K562 (cell line): ENCODE data around the gene IDH2. TPM values are rescaled to one million over a fixed set of nuclear protein-coding genes. Genes with fewer than 3 reads are reported as not detected.

ENCODE experiments used
- GATAD2B ChIP-seq: fragments of 450-650 bp; IDR thresholded peaks from 2 replicates; pipeline ENCODE4 v1.6.1; 2017; ENCODE audit warnings: mild to moderate bottlenecking, borderline replicate concordance
- HNRNPH1 ChIP-seq: fragments of 200-400 bp; formaldehyde crosslinking; optimal IDR thresholded peaks from 2 replicates; pipeline ENCODE3; 2017; ENCODE audit warnings: low read depth, mild to moderate bottlenecking, low read length, moderate library complexity
- KHSRP ChIP-seq: fragments of 450-650 bp; IDR thresholded peaks from 2 replicates; pipeline ENCODE4 v1.6.1; 2017
- RBM34 ChIP-seq: fragments of 200-400 bp; formaldehyde crosslinking; IDR thresholded peaks from 2 replicates; pipeline ENCODE4 v1.6.1; 2018; ENCODE audit warnings: low read length, borderline replicate concordance; ENCODE audit not compliant: insufficient read depth
- SMC3 ChIP-seq: conservative IDR thresholded peaks from 2 replicates; pipeline ENCODE4 v1.6.1; 2011; ENCODE audit warnings: low read depth, low read length, improper control_type of control experiment; ENCODE audit not compliant: insufficient read depth
- ZNF507 ChIP-seq: conservative IDR thresholded peaks from 2 replicates; pipeline ENCODE4 v1.6.1; 2017; ENCODE audit warnings: missing genetic modification characterization, missing compliant biosample characterization
- polyA plus RNA-seq, 8 experiments: library from polyadenylated mRNA; depleted of rRNA in 4 of 8; stranded (reverse) in 5 of 8; unstranded in 3 of 8; fragments of >200 nt; fragmentation: Nextera tagmentation in 2 of 8; fragmentation: Illumina TruSeq in 1 of 8; extraction: Ambion mirVana in 2 of 8; extraction: Trizol in 1 of 8; gene quantifications; 2 replicates each; pipeline versions ENCODE4 v1.2.1 to v1.2.3, GENCODE V29; 2011 to 2014; ENCODE audit warnings: inconsistent platforms in 1 of 8, missing spikeins in 1 of 8
- total RNA-seq, 7 experiments: library from RNA; depleted of rRNA in 6 of 7; stranded (reverse); fragments of >200 nt in 6 of 7; fragmentation: Illumina TruSeq in 2 of 7; extraction: Trizol in 2 of 7; gene quantifications; 2 replicates each; pipeline versions ENCODE4 v1.2.1 to v1.2.3, GENCODE V29; 2011 to 2021; ENCODE audit warnings: low replicate concordance in 1 of 7
- TF ChIP-seq, protein P1 (sequence below): fragments of 200-800 bp; sonication (Bioruptor generic); IDR thresholded peaks from 2 replicates; pipeline ENCODE4 v1.6.1; 2017; ENCODE audit warnings: missing genetic modification characterization, missing compliant biosample characterization
- TF ChIP-seq, protein P2 (sequence below): sonication (generic); formaldehyde crosslinking; IDR thresholded peaks from 2 replicates; pipeline ENCODE4 v1.8.1; 2022; ENCODE audit warnings: missing genetic modification reagents
- TF ChIP-seq, protein P3 (sequence below): fragments of 450-650 bp; IDR thresholded peaks from 2 replicates; pipeline ENCODE4 v1.6.1; 2017; ENCODE audit warnings: antibody characterized with exemption, mild to moderate bottlenecking
- TF ChIP-seq, protein P4 (sequence below): sonication (generic); formaldehyde crosslinking; IDR thresholded peaks from 2 replicates; pipeline ENCODE4 v1.8.1; 2023; ENCODE audit warnings: mild to moderate bottlenecking, missing genetic modification reagents
- TF ChIP-seq, protein P5 (sequence below): fragments of 450-650 bp; IDR thresholded peaks from 2 replicates; pipeline ENCODE4 v1.6.1; 2016; ENCODE audit warnings: antibody characterized with exemption

The IDH2 gene
- total and polyA plus RNA-seq, 9 of the 15 experiments (the other 6 are each of a cell fraction or from before 2014, with no cell fraction given), result 0.70 to 99.9 (median 59.2) TPM

DNA sequence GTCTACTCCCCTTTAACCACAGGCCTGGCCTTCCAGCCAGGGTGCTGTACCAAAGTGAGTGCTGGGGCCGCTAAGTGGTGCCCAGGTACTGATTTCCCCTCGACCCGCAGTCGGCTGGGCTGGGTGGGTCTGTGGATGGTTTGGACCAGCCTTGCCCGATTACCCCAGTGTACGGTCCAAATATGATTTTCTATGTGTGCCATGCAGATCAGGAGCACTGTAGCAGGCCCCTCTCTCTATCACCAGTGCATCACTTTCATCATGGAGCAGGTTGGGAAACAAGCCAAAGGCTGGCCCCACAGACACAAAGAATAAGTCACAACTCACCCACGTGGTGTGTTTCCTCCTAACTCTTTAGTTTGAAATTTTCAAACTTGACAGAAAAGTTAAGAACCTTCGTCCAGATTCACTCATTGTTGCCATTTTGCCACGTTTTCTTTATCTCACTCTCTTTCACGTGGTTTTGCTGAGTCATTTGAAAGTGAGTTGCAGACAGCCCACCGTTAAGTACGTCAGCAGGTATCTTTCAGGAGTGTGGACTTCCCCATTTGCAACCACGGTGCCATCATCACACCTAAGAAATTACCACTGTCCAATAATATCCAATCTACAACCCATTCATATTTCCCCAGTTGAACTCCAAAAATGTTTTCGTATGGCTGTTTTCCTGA, 64.2 kb downstream of the IDH2 start (continued):
- TF ChIP-seq HNRNPH1 (no peak), SMC3 (no peak), KHSRP (no peak; the same call in 1 of the 2 replicates), GATAD2B (peak; percentile 62), RBM34 (no peak), ZNF507 (tag) (no peak)
- TF ChIP-seq, protein P1, sequence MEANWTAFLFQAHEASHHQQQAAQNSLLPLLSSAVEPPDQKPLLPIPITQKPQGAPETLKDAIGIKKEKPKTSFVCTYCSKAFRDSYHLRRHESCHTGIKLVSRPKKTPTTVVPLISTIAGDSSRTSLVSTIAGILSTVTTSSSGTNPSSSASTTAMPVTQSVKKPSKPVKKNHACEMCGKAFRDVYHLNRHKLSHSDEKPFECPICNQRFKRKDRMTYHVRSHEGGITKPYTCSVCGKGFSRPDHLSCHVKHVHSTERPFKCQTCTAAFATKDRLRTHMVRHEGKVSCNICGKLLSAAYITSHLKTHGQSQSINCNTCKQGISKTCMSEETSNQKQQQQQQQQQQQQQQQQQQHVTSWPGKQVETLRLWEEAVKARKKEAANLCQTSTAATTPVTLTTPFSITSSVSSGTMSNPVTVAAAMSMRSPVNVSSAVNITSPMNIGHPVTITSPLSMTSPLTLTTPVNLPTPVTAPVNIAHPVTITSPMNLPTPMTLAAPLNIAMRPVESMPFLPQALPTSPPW (CRISPR knock-in tag), result no peak; the same call in 1 of the 2 replicates
- TF ChIP-seq, protein P2, sequence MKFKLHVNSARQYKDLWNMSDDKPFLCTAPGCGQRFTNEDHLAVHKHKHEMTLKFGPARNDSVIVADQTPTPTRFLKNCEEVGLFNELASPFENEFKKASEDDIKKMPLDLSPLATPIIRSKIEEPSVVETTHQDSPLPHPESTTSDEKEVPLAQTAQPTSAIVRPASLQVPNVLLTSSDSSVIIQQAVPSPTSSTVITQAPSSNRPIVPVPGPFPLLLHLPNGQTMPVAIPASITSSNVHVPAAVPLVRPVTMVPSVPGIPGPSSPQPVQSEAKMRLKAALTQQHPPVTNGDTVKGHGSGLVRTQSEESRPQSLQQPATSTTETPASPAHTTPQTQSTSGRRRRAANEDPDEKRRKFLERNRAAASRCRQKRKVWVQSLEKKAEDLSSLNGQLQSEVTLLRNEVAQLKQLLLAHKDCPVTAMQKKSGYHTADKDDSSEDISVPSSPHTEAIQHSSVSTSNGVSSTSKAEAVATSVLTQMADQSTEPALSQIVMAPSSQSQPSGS (CRISPR knock-in tag), result no peak
- TF ChIP-seq, protein P3, sequence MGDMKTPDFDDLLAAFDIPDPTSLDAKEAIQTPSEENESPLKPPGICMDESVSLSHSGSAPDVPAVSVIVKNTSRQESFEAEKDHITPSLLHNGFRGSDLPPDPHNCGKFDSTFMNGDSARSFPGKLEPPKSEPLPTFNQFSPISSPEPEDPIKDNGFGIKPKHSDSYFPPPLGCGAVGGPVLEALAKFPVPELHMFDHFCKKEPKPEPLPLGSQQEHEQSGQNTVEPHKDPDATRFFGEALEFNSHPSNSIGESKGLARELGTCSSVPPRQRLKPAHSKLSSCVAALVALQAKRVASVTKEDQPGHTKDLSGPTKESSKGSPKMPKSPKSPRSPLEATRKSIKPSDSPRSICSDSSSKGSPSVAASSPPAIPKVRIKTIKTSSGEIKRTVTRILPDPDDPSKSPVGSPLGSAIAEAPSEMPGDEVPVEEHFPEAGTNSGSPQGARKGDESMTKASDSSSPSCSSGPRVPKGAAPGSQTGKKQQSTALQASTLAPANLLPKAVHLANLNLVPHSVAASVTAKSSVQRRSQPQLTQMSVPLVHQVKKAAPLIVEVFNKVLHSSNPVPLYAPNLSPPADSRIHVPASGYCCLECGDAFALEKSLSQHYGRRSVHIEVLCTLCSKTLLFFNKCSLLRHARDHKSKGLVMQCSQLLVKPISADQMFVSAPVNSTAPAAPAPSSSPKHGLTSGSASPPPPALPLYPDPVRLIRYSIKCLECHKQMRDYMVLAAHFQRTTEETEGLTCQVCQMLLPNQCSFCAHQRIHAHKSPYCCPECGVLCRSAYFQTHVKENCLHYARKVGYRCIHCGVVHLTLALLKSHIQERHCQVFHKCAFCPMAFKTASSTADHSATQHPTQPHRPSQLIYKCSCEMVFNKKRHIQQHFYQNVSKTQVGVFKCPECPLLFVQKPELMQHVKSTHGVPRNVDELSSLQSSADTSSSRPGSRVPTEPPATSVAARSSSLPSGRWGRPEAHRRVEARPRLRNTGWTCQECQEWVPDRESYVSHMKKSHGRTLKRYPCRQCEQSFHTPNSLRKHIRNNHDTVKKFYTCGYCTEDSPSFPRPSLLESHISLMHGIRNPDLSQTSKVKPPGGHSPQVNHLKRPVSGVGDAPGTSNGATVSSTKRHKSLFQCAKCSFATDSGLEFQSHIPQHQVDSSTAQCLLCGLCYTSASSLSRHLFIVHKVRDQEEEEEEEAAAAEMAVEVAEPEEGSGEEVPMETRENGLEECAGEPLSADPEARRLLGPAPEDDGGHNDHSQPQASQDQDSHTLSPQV, result peak; percentile 97
- TF ChIP-seq, protein P4, sequence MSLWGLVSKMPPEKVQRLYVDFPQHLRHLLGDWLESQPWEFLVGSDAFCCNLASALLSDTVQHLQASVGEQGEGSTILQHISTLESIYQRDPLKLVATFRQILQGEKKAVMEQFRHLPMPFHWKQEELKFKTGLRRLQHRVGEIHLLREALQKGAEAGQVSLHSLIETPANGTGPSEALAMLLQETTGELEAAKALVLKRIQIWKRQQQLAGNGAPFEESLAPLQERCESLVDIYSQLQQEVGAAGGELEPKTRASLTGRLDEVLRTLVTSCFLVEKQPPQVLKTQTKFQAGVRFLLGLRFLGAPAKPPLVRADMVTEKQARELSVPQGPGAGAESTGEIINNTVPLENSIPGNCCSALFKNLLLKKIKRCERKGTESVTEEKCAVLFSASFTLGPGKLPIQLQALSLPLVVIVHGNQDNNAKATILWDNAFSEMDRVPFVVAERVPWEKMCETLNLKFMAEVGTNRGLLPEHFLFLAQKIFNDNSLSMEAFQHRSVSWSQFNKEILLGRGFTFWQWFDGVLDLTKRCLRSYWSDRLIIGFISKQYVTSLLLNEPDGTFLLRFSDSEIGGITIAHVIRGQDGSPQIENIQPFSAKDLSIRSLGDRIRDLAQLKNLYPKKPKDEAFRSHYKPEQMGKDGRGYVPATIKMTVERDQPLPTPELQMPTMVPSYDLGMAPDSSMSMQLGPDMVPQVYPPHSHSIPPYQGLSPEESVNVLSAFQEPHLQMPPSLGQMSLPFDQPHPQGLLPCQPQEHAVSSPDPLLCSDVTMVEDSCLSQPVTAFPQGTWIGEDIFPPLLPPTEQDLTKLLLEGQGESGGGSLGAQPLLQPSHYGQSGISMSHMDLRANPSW, result no peak
- TF ChIP-seq, protein P5, sequence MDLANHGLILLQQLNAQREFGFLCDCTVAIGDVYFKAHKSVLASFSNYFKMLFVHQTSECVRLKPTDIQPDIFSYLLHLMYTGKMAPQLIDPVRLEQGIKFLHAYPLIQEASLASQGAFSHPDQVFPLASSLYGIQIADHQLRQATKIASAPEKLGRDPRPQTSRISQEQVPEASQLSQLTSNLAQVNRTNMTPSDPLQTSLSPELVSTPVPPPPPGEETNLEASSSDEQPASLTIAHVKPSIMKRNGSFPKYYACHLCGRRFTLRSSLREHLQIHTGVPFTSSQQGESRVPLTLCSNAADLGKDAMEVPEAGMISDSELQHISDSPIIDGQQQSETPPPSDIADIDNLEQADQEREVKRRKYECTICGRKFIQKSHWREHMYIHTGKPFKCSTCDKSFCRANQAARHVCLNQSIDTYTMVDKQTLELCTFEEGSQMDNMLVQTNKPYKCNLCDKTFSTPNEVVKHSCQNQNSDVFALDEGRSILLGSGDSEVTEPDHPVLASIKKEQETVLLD, result 0 out of 2 replicates have a peak, but pooled peaks have one; percentile 39
